T-helper 22 cell (primary cell): Measurements from ENCODE around the gene UNCX.

Experiments
- DNase-seq: peaks from one replicate; pipeline ENCODE4 v3.0.0-alpha.2; 2020; ENCODE audit warnings: low read depth

Gene UNCX

GRCh38 chr7:1232103-1232466 is 587 bp upstream of the UNCX start:
- DNase-seq: no peak

GRCh38 chr7:1233333-1234048 is 819 bp downstream of the UNCX start:
- DNase-seq: no peak

- no peak for DNase-seq
Measured at GRCh38 chr7:1234049-1234880, 1.6 kb downstream of the UNCX start.

DNA sequence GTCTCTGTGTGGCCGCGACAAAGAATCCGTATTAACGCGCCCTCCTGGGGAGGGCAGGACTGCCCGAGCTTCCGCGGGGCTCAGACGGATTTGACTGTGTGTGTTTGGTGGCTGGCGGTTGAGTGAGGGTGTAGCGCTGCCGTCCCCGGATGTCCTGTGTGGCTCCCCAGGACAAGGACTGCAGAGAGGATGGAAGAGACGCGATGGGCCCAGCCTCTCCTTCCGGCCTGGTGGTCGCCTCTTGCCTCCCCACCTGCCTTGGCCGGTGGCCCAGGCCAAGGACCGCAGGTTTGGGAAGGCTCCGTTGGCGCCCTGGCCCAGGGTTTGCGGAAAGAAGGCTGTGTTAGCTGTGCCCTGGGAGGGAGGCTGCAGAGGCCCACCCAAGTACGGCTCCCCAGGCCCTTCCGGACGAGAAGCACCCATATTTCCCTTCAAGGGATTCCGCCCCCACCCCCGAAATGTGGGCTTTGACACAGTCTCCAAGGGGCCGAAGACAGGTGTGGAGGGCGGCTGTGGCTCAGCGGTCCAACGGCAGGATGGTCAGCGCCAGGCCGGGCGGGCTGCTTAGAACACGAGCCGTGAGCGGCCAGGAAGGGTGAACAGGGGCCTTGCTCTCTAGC is 2.3 kb downstream of the UNCX start:
- no peak for DNase-seq

GRCh38 chr7:1235501-1236131 is 2.9 kb downstream of the UNCX start:
- DNase-seq: no peak

DNA sequence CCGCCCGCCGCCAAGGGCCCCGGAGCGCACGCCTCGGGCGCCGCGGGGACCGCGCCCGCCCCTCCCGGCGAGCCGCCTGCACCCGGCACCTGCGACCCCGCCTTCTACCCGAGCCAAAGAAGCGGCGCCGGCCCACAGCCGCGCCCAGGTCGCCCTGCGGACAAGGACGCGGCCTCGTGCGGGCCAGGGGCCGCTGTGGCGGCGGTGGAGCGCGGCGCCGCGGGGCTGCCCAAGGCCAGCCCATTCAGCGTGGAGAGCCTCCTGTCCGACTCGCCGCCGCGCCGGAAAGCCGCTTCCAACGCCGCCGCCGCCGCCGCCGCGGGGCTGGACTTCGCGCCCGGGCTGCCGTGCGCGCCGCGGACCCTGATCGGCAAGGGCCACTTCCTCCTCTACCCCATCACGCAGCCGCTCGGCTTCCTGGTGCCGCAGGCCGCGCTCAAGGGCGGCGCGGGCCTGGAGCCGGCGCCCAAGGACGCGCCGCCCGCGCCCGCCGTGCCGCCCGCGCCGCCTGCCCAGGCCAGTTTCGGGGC is 3.5 kb downstream of the UNCX start:
- DNase-seq: no peak

DNA sequence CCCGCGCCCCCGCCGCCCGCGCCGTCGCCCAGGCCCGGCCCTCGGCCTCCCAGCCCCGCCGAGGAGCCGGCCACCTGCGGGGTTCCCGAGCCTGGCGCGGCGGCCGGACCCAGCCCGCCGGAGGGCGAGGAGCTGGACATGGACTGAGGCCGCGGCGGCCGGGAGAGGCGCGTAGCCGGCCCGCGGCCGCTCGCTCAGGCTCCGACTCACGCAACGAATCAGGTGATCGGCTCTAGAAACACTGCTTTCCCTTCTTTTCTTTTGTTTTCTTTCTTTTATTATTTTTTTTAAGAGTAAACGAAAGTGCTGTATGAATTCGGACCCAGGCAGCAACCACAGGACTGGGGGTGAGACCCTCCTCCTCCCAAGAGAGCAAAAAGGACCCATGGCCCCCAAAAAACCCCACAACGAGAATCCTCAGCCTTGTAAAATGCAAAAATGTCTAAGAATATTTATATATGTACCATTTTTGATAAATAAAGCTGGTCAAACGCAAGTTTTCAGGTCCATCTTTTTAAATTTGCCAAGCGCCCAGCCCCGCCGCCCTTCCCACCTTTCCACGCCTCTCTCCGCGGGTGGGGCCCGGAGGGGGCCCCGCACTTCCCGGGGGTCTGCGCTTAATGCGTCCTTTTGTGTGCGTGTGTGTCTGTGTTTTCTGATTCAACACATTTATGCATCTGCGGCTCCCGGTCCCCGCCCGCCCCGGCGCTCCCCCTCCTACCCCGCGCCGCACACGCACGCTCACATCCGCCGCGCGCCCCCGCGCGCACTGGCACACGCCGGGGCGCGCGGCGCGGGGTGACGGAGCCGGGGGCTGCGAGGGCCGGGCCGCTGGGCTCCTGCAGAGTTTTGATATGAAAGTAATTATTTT is 4.4 kb downstream of the UNCX start:
- no peak for DNase-seq

GRCh38 chr7:1237704-1238255 is 5.1 kb downstream of the UNCX start:
- no peak for DNase-seq

DNA sequence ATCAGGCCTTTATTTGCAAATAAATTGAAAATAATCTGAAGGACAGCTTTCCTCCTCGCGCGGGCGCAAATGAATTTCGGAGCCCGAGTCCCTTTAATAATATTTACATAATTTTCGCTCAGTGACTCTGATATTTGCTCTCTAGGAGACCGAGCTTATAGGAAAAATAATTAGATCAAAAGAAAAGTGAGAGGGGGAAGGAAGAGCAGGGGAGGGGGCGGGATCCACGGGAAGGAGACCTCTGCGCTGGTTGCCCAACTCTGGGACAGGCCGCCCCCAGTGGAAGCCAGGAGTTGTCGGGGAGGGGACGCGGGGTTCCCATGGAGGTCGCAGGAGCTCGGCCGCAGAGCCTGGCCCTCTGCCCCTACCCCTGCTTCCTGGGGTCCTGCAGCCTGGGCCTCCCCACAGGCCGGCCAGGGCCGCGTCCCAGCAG is 5.8 kb downstream of the UNCX start:
- DNase-seq: no peak

DNA sequence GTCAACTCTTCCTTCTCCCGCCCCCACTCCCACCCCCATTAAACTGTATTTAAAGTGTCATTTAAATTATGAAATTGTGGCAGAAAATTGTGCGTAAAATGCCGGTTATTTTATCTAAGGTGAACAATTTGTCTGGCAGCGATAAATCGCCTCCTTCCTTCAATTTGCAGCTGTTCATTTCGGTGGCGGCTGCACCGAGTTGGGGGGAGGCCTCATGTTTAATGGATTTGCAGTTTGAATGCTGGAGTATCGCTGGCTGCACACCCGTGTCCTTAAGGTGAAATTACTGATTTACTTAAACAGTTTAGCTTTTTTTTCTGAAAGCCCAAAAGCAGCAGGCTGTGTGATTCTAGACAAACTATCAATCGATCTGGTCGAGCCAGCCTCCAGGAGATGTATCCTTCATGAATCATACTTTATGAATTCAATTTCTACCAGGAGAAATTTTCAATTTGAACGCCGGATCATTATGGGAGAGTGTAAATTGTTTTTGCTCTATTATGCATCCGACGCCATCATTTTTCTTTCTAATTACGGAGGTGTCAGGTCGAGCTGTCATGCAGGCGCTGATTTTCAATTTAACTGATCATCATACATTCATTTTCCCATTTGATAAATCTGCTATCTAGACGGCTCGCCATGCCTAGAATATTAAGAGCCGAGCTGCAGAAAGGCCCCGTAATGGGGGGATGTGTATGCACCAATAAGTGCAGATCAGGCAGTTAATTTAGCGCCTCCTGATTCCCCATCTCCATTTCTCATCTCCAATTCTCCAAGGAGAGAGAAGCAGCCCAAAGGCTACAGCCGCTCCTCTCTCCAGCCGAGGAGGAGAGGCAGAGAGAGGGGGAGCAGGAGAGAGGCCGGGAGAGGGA is 6.5 kb downstream of the UNCX start:
- DNase-seq: no peak

DNA sequence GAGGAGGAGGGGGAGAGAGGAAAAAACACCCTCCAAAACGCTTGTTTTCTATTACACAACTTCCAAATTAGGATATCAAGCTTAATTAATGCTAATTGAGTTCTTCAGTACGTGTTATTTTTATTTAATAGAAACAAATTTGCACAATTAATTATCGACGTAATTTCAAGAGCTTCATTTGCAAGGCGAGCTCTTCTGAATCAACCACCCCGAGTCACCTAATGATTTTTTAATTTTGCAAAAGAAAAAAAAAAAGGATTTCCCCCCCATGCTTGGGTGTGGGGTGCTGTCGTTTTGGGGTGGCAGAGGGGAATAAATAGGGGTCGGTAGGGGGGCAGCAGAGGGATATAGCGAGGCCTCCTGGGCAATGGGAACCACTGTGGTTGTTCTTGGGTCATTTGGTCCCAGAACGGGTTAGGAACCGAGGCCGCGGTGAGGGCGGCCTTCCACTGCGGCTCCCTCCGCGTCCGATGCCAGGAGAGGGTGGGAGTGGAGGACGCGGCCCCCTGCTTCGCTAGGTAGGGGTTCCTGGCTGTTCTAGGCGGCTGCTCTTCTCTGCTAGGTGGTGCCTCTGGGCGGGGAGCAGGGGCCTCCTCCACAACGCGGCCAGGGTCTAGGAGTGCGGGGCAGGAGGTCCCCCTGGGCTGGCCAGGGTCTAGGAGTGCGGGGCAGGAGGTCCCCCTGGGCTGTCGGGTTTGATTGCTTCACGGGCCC is 7.3 kb downstream of the UNCX start:
- no peak for DNase-seq

DNA sequence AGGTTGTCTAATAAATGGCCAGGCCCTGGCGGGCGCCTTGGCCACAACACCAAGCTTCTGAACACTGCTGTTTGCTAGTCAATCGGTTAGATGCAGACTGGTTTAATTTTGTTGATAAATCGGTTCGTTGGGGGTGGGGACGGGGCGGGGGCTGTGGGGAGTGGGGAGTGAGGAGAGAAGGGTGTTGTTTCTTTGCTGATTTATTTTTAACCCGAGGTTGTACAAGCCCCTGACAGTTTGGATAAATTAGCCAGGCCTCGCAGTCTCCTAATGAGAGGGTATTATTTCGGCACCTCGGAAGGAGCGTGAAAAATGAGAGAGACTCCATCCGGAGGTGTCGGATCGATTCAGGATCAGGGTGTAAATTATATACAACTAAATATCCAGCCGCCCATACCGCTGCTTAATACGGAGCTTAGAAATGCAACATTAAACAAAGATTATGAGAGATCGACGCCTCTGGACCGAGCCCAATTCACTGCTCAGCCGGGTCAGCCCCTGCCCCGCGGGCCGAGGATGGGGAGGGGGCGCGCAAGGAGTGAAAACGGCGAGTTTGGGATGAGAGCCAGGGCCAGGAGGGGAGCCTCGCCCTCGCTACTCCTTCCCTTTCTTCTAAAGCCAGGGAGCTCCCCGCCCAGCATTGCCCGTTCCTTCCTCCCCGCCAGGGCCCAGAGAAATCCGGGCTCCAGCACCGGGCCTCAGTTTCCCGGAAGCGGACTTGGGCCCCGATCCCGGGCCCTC is 8.0 kb downstream of the UNCX start:
- DNase-seq: no peak

DNA sequence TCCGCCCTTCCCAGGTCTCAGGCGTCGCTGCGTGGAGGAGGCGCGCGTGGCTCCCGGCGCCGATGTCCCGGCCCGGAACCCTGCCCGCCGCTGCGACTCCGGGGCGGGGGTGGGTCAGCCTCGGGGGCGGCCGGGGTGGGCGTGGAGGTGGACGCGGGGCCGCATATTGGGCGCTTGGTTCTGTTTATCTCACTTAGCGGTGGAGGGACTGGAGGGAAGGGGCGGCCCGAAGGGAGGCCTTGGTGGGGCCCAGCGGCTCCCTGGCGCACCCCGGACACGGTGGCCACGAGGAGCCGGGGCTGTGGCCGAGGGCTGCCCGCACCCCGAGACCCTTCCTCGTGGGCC is 8.6 kb downstream of the UNCX start:
- no peak for DNase-seq

DNA sequence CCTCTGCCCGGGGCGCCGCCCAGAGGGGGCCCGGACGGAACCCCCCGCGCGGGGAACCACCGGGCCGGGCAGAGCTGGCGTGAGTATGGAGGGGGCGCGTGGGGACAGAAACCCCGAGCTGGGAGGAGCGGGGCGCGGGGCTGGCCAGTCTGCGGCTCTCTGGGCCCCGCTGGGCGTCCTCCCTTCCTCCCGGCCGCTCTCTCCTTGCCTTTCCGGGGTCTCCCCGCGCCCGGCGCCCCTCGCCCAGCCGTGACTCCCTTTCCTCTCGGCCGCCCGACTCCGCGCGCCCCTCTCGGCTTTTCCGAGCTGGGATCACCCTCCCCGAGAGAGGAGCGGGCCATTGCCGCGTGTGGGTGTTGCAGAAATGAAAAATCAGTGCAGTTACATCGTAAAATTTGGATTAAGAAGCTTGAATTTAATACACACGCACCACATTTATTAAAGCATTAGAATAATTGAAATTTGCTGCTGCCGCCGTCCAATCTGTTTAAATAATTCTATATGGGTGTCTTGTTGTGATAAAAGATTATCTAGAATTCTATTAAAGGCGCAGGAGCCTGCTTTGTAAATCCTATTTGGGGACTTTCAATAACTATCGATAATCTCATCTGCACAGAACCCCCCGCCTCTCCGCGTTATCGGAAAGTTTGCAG is 9.1 kb downstream of the UNCX start:
- DNase-seq: no peak

- DNase-seq: no peak
Measured at GRCh38 chr7:1242256-1242605, 9.6 kb downstream of the UNCX start.

DNA sequence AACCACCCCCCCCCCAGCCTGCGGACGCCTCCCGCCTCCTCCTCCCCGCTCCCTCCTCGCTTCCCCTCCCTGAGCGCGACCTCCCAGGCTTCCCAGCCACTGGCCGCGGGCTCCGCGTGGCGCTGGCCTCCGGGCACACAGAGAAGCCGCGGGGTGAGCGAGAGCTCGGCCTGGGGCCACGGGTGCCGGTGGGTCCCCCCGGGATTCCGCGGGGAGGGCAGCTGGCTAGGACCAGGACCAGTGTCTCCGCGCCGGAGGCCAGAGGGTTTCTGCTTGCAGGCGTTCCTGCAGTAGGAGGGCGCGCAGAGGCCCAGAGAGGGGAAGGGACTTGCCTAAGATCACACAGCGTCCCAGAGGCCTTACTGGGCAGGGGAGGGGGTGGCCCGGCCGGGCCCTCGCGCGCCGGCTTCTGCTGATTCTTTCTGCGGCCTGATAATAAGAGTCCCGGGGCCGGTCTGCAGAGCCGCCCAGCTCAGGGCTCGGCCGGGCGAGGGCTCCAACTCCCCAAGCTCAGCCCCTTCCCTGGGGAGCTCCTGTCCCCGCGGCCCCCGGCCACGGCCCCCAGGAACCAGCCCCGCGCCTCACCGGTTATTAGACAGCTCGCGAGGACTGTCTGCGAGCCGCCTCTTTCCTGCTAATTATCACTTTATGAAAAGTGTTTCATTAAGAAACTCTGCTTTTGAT is 10.1 kb downstream of the UNCX start:
- DNase-seq: no peak

DNA sequence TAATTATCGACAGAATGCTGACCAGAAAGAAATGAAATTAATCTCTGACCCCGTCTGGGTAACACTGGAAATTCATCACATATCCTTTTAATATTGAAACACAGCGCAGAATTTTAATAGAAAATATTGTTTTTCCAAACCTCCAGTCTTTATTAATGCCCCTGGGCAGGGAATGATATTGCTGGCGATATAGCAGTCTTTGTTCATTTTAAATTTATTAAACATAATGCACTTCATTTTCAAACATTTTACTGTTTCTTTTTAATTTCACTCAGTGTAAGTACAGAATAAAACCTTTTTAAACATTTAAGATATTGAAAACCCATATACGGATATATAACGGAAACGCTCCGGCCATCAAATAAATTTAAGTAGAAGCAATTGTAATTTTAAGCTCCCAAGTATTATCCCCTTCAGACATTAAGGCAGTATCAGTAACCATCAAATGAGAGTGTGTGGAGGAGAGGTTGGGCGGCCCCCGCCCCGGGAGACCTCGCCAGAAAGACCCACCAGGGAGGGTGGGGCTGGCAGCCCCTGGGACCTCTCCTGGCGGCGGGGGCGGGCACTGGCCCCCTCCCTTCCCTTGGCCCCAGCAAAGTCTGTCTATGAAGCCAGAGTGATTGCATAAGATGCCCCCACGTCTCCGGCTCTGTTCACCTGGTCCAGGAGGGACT is 10.8 kb downstream of the UNCX start:
- DNase-seq: no peak
